Left renal pelvis (tissue), 4 donors: ENCODE measurements around the gene INPP5D. TPM values are rescaled to one million over a fixed set of nuclear protein-coding genes. Genes with fewer than 3 reads are reported as not detected.
"Not testable (repeated sequence)": the region's sequence is repeated elsewhere in the genome, so short reads cannot be mapped to it uniquely, and the experiment has no call there.

Source experiments
- DNase-seq, 4 donors: peaks; one replicate each; pipeline ENCODE4 v3.0.0-alpha.2; 2013; ENCODE audit warnings: low read depth in 4 of 4, low spot score in 3 of 4
- polyA plus RNA-seq, 4 donors: library from polyadenylated mRNA; unstranded; fragments of 120-200 nt; gene quantifications; one replicate each; pipeline ENCODE4 v1.2.1, GENCODE V29; 2013; ENCODE audit not compliant: insufficient read length in 4 of 4

The INPP5D gene
- polyA plus RNA-seq, 4 donors: 6.0 to 7.8 (median 7.0) TPM

- DNase-seq: no peak
Observed at GRCh38 chr2:233112776-233113452, 52.8 kb downstream of the INPP5D start.

GRCh38 chr2:233114421-233114861, 54.3 kb downstream of the INPP5D start:
- no peak for DNase-seq

GRCh38 chr2:233115121-233115520, 55.0 kb downstream of the INPP5D start:
- DNase-seq: no peak

- DNase-seq: no peak
Observed at GRCh38 chr2:233115741-233116140, 55.6 kb downstream of the INPP5D start.

GRCh38 chr2:233116946-233117345, 56.8 kb downstream of the INPP5D start:
- no peak for DNase-seq

- no peak for DNase-seq
Observed at GRCh38 chr2:233117351-233117750, 57.2 kb downstream of the INPP5D start.

- DNase-seq: no peak
Observed at GRCh38 chr2:233117811-233118647, 57.9 kb downstream of the INPP5D start.

- DNase-seq: no peak
Observed at GRCh38 chr2:233118648-233119000, 58.5 kb downstream of the INPP5D start.

GRCh38 chr2:233119123-233119522, 59.0 kb downstream of the INPP5D start:
- no peak for DNase-seq

- no peak for DNase-seq
Observed at GRCh38 chr2:233119806-233120205, 59.7 kb downstream of the INPP5D start.

- no peak for DNase-seq
Observed at GRCh38 chr2:233120459-233120858, 60.3 kb downstream of the INPP5D start.

GRCh38 chr2:233121856-233122255, 61.7 kb downstream of the INPP5D start:
- DNase-seq: no peak

GRCh38 chr2:233122541-233122940, 62.4 kb downstream of the INPP5D start:
- no peak for DNase-seq

GRCh38 chr2:233123576-233123975, 63.4 kb downstream of the INPP5D start:
- not testable (repeated sequence) for DNase-seq

GRCh38 chr2:233124421-233125080, 64.4 kb downstream of the INPP5D start:
- no peak for DNase-seq

- DNase-seq: no peak
Observed at GRCh38 chr2:233125455-233126065, 65.4 kb downstream of the INPP5D start.

- no peak for DNase-seq
Observed at GRCh38 chr2:233129351-233129978, 69.3 kb downstream of the INPP5D start.

GRCh38 chr2:233130024-233130423, 69.9 kb downstream of the INPP5D start:
- no peak for DNase-seq

GRCh38 chr2:233130481-233131020, 70.4 kb downstream of the INPP5D start:
- no peak for DNase-seq
